ENCODE measurements around the gene MRPL49.

GRCh38 chr11:65103476-65103875 lies 18.6 kb upstream of the MRPL49 start:
- TF ChIP-seq CTCF (IDR thresholded peaks at IDR 0.05; ENCODE audit: low read length): no peak
- TF ChIP-seq EZH2phosphoT487 (IDR thresholded peaks at IDR 0.05; ENCODE audit: low read length): no peak

Measured in MM.1S (cell line).